Spleen (tissue), 7 donors: ENCODE data around the gene TGFBRAP1.

Experiments
- CTCF ChIP-seq, 11 experiments: fragments of 200-600 bp in 7 of 11; fragments of 450-650 bp in 4 of 11; sonication (generic) in 4 of 11; IDR thresholded peaks in 8 of 11; conservative IDR thresholded peaks in 3 of 11; 1 replicate in 7 of 11; 2 replicates in 4 of 11; pipeline versions ENCODE4 v1.4.0 to v1.8.0; 2016 to 2021; ENCODE audit warnings: antibody characterized with exemption in 11 of 11, inconsistent platforms in 4 of 11, mild to moderate bottlenecking in 1 of 11
- POLR2A ChIP-seq, 3 donors: fragments of 450-650 bp; IDR thresholded peaks; one replicate each; pipeline ENCODE4 v1.5.1; 2017; ENCODE audit warnings: antibody characterized with exemption in 3 of 3, mild to moderate bottlenecking in 1 of 3
- donor health status: DM: no; HTN: no; CAD: no; lungs with moderate emphysema.
- donor health status: DM: no; HTN: no; CAD: no.
- donor health status: DM: no; HTN: no; CAD: no.

GRCh38 chr2:105339414-105339813 is 9.9 kb upstream of the TGFBRAP1 start:
- TF ChIP-seq POLR2A (IDR thresholded peaks at IDR 0.05) (no peak), CTCF (IDR thresholded peaks at IDR 0.05 in 8 of 11, conservative IDR thresholded peaks at IDR 0.05 in 3 of 11) (no peak)
